ENCODE measurements around the gene NDE1.
A peak's percentile ranks its signal among the peaks of the same experiment; 100 is the strongest.

- no peak for TF ChIP-seq EZH2 (IDR thresholded peaks at IDR 0.05; ENCODE audit: borderline replicate concordance, low read depth, low read length, severe bottlenecking)
- TF ChIP-seq POLR2A (IDR thresholded peaks at IDR 0.05; ENCODE audit: low read depth, low read length) = peak; percentile 8
- TF ChIP-seq CTCF (IDR thresholded peaks at IDR 0.05; ENCODE audit: extremely low read depth in 1 of 2, insufficient read depth in 1 of 2, low read depth in 1 of 2, low read length in 2 of 2) = peak in 1 of 2 donors; percentile 41
- no peak for TF ChIP-seq JUN (IDR thresholded peaks at IDR 0.05; ENCODE audit: borderline replicate concordance, insufficient read depth, insufficient read length, low read depth)
- TF ChIP-seq POLR2AphosphoS5 (IDR thresholded peaks at IDR 0.05; ENCODE audit: insufficient read depth, low read depth, low read length) = no peak
These were observed 7.4 kb upstream of the NDE1 start for GRCh38 chr16:15642557-15643047.

All from endothelial cell of umbilical vein (primary cell).